ENCODE measurements around the gene PCDHB1.

GRCh38 chr5:141040093-141040770 lies 10.9 kb upstream of the PCDHB1 start:
- TF ChIP-seq CTCF (IDR thresholded peaks at IDR 0.05) (peak; percentile 6 to 63 (median 38)), POLR2A (IDR thresholded peaks at IDR 0.05) (no peak)
